Measurements from ENCODE around the gene CDKN3.

The CDKN3 gene

GRCh38 chr14:54353266-54353665 is 43.5 kb upstream of the CDKN3 start:
- Histone ChIP-seq H3K27ac (replicated peaks) (peak overlapping the region; percentile 82), H3K4me3 (replicated peaks; ENCODE audit: insufficient read depth, low read length) (no peak overlapping the region), H3K27me3 (ENCODE audit: insufficient read depth, poor library complexity, severe bottlenecking) (no peaks in the 10 kb centered on the region)
- TF ChIP-seq GABPA (IDR thresholded peaks at IDR 0.05; ENCODE audit: low read depth), result no peak
- TF ChIP-seq, protein P1, sequence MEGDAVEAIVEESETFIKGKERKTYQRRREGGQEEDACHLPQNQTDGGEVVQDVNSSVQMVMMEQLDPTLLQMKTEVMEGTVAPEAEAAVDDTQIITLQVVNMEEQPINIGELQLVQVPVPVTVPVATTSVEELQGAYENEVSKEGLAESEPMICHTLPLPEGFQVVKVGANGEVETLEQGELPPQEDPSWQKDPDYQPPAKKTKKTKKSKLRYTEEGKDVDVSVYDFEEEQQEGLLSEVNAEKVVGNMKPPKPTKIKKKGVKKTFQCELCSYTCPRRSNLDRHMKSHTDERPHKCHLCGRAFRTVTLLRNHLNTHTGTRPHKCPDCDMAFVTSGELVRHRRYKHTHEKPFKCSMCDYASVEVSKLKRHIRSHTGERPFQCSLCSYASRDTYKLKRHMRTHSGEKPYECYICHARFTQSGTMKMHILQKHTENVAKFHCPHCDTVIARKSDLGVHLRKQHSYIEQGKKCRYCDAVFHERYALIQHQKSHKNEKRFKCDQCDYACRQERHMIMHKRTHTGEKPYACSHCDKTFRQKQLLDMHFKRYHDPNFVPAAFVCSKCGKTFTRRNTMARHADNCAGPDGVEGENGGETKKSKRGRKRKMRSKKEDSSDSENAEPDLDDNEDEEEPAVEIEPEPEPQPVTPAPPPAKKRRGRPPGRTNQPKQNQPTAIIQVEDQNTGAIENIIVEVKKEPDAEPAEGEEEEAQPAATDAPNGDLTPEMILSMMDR (IDR thresholded peaks at IDR 0.05; ENCODE audit: insufficient read depth, low read length), result no peak
- no peak for DNase-seq (ENCODE audit: low read depth in 1 of 2, low spot score in 1 of 2)

DNA sequence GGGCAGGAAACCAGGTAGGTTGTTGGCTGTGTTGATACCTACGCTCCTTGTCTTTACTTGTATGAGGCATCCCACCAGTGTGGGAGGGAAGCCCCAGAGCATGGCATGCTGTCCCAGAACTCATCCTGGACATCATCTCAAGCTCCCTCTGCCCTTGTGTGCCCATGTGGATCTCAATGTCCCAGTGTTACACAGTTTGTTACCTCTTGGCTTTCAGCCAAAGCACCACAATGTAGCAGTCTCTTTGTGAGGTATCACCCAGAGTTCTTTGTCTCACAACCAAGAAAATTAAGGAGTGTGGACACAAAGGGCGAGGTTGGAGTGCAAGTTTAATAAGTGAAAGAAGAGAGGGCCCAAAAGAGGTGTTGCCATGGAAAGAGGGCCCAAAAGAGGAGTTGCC is 43.1 kb upstream of the CDKN3 start:
- Histone ChIP-seq H3K27ac (replicated peaks) (peak overlapping the region; percentile 82), H3K27me3 (ENCODE audit: insufficient read depth, poor library complexity, severe bottlenecking) (no peaks in the 10 kb centered on the region), H3K4me3 (replicated peaks; ENCODE audit: insufficient read depth, low read length) (no peak overlapping the region)
- DNase-seq (ENCODE audit: low read depth in 1 of 2, low spot score in 1 of 2), result peak in 1 of 2 experiments; percentile 11
- TF ChIP-seq POLR2AphosphoS5 (IDR thresholded peaks at IDR 0.05; ENCODE audit: low read depth) (no peak), SPI1 (IDR thresholded peaks at IDR 0.05; ENCODE audit: borderline replicate concordance, low read depth) (no peak), GABPA (IDR thresholded peaks at IDR 0.05; ENCODE audit: low read depth) (no peak), REST (IDR thresholded peaks at IDR 0.05; ENCODE audit: insufficient replicate concordance, low read depth) (no peak)
- TF ChIP-seq, protein P1 (IDR thresholded peaks at IDR 0.05; ENCODE audit: insufficient read depth, low read length), result no peak

DNA sequence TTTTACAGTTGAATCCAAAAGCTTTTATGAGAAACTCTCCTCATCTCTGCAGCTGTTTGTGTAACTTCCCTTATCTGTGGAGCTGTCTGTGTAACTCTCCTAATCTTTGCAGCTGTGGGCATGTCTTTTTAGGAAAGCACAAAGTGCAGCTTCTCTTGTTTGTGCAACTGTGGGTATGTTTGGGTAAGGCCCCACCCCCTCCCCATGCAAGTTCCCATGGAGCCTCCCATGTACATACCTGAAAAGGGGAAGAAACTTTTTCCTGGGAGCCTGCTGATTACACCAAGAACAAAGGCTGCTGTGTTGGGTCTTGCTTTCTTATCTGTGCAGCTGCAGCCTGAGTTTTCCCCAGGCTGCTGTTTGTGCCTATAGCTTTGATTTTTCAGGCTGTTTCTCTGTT is 42.7 kb upstream of the CDKN3 start:
- no peak overlapping the region for H3K4me3 ChIP-seq (replicated peaks; ENCODE audit: insufficient read depth, low read length)
- peak; percentile 36 to 92 for DNase-seq (ENCODE audit: low read depth in 1 of 2, low spot score in 1 of 2)
- TF ChIP-seq, protein P1 (IDR thresholded peaks at IDR 0.05; ENCODE audit: insufficient read depth, low read length), result no peak
- peak; percentile 87 for TF ChIP-seq POLR2AphosphoS5 (IDR thresholded peaks at IDR 0.05; ENCODE audit: low read depth)
- peak overlapping the region; percentile 82 for H3K27ac ChIP-seq (replicated peaks)
- H3K27me3 ChIP-seq (ENCODE audit: insufficient read depth, poor library complexity, severe bottlenecking), result no peaks in the 10 kb centered on the region

- no peak for DNase-seq (ENCODE audit: low read depth in 1 of 2, low spot score in 1 of 2)
- H3K27ac ChIP-seq (replicated peaks), result peak overlapping the region; percentile 82; the same call in 1 of the 2 replicates
- H3K4me3 ChIP-seq (replicated peaks; ENCODE audit: insufficient read depth, low read length), result no peak overlapping the region
- TF ChIP-seq, protein P1 (IDR thresholded peaks at IDR 0.05; ENCODE audit: insufficient read depth, low read length), result no peak
- no peak for TF ChIP-seq POLR2AphosphoS5 (IDR thresholded peaks at IDR 0.05; ENCODE audit: low read depth)
- H3K27me3 ChIP-seq (ENCODE audit: insufficient read depth, poor library complexity, severe bottlenecking), result no peaks in the 10 kb centered on the region
Observed at GRCh38 chr14:54354968-54355641, 41.7 kb upstream of the CDKN3 start.

All from HL-60 (cell line).